DMS79 treated with DMSO at 0.1 percent for 48 hours (cell line): Measurements from ENCODE around the gene CNOT3.
"Not testable (repeated sequence)": the region's sequence is repeated elsewhere in the genome, so short reads cannot be mapped to it uniquely, and the experiment has no call there.

Experiments used
- DNase-seq: peaks from one replicate; lab custom pipeline; 2025; lab: John Stamatoyannopoulos, UW

CNOT3 gene

GRCh38 chr19:54137699-54138488 lies at the start of gene CNOT3:
TSS of gene CNOT3 (plus strand) at chr19:54137762. CDS start at chr19:54142979, 5,217 bp downstream.
- no peak for DNase-seq

- DNase-seq = no peak
Measured at GRCh38 chr19:54094426-54095000, 43.0 kb upstream of the CNOT3 start.

- DNase-seq = no peak
Measured at GRCh38 chr19:54095136-54095858, 42.3 kb upstream of the CNOT3 start.

- peak; percentile 16 for DNase-seq
Measured at GRCh38 chr19:54095859-54096616, 41.5 kb upstream of the CNOT3 start.

GRCh38 chr19:54096617-54097106 lies 40.9 kb upstream of the CNOT3 start:
- no peak for DNase-seq

- no peak for DNase-seq
Measured at GRCh38 chr19:54099190-54099902, 38.2 kb upstream of the CNOT3 start.

GRCh38 chr19:54099903-54100255 lies 37.7 kb upstream of the CNOT3 start:
- DNase-seq = not testable (repeated sequence)

GRCh38 chr19:54100561-54100960 lies 37.0 kb upstream of the CNOT3 start, which contains the start of gene OSCAR:
TSS of gene OSCAR (minus strand) at chr19:54100803. CDS start at chr19:54100792, 11 bp downstream.
- DNase-seq = no peak

- DNase-seq = peak; percentile 92
Measured at GRCh38 chr19:54102421-54103169, 35.0 kb upstream of the CNOT3 start, which contains the start of gene NDUFA3. TSS of gene NDUFA3 (plus strand) at chr19:54102855. CDS start at chr19:54102879, 24 bp downstream.

- no peak for DNase-seq
Measured at GRCh38 chr19:54104998-54105715, 32.4 kb upstream of the CNOT3 start.

- no peak for DNase-seq
Measured at GRCh38 chr19:54105796-54106195, 31.8 kb upstream of the CNOT3 start.

- DNase-seq = no peak
Measured at GRCh38 chr19:54106716-54107115, 30.8 kb upstream of the CNOT3 start.

- no peak for DNase-seq
Measured at GRCh38 chr19:54107876-54108490, 29.6 kb upstream of the CNOT3 start.

GRCh38 chr19:54108496-54108895 lies 29.1 kb upstream of the CNOT3 start:
- DNase-seq = no peak

- DNase-seq = no peak
Measured at GRCh38 chr19:54109651-54110050, 27.9 kb upstream of the CNOT3 start.

- peak; percentile 10 for DNase-seq
Measured at GRCh38 chr19:54114340-54115108, 23.0 kb upstream of the CNOT3 start.

- peak; percentile 96 for DNase-seq
Measured at GRCh38 chr19:54115109-54116063, 22.2 kb upstream of the CNOT3 start, which contains the start of the genes PRPF31 and TFPT. TSS of gene PRPF31 (plus strand) at chr19:54115754. CDS start at chr19:54118279, 2,525 bp downstream. TSS of gene TFPT (minus strand) at chr19:54115657. CDS start at chr19:54115269, 388 bp downstream.
